ENCODE measurements around the gene LCN12. TPM values are rescaled to one million over a fixed set of nuclear protein-coding genes. Genes with fewer than 3 reads are reported as not detected.
"Not testable (repeated sequence)": the region's sequence is repeated elsewhere in the genome, so short reads cannot be mapped to it uniquely, and the experiment has no call there.

LCN12 gene
- total RNA-seq, 6 experiments from 2014 or later, result 2.7 to 36.4 (median 20.3) TPM

DNA sequence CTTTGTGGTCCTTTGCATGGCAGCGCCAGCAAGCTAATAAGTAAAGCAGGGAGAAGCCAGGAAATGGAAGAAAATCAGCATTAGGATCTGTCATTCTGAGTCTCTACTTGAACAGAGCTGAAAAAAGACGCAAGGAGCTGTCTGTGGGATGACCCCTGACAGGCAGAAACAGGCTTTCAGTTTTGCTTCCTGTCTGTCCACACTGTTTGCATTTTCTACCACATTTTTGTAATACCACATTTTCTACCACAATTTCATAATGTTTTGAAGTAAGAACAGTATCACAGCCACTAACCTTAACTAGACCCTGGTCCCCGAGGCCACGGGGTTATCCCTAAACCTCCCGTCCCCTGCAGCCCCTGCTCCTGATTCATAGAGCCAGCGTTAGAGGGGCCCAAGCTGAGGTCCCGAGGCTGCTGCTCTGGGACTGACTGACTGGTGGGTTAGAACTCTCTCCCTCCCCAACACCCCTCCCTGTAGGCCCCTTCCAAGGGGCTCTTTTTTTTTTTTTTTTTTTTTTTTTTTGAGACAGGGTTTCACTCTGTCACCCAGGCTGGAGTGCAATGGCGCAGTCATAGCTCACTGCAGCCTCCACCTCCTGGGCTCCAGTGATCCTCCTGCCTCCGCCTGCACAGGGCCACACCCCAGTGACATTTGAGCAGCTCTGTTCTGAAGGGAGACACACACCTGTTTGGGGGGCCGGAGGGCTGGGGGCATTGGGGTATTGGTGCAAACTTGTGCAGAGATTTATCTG is 48.3 kb downstream of the LCN12 start:
- no peaks in the 10 kb centered on the region for H3K27me3 ChIP-seq
- H3K36me3 ChIP-seq, result no peaks in the 10 kb centered on the region
- peaks cover 0 to 3% (median 0%) of the 10 kb centered on the region in 4 donors for H3K4me1 ChIP-seq
- H3K9me3 ChIP-seq, result no peaks in the 10 kb centered on the region
- TF ChIP-seq POLR2A (IDR thresholded peaks at IDR 0.05), result no peak
- no peak for TF ChIP-seq CTCF (IDR thresholded peaks at IDR 0.05)
- 39% methylated on average over 7 of the region's 10 CpGs for WGBS (ENCODE audit: insufficient coverage, low coverage, low lambda C conversion rate, missing lambda C conversion rate)
- H3K27ac ChIP-seq, result peak overlapping the region in 1 of 3 donors; percentile 32
- ATAC-seq (peak in 2 of 4 donors; percentile 28 to 59), DNase-seq (no peak)
- no peak overlapping the region for H3K4me3 ChIP-seq
- intact Hi-C loops (cut with DNase I), result no loop called here

- no peaks in the 10 kb centered on the region for H3K4me1 ChIP-seq
- TF ChIP-seq CTCF (IDR thresholded peaks at IDR 0.05) (no peak), POLR2A (IDR thresholded peaks at IDR 0.05) (no peak)
- DNase-seq (no peak), ATAC-seq (peak; percentile 25 to 69 (median 61))
- H3K4me3 ChIP-seq, result no peak overlapping the region
- H3K27ac ChIP-seq, result no peak overlapping the region
- H3K36me3 ChIP-seq, result no peaks in the 10 kb centered on the region
- H3K9me3 ChIP-seq, result no peaks in the 10 kb centered on the region
- no peaks in the 10 kb centered on the region for H3K27me3 ChIP-seq
- WGBS (ENCODE audit: insufficient coverage, low coverage, low lambda C conversion rate, missing lambda C conversion rate), result 78% methylated on average over 15 of the region's 20 CpGs
- intact Hi-C loops (cut with DNase I), result no loop called here
Measured at GRCh38 chr9:137001857-137002645, 50.0 kb downstream of the LCN12 start.

DNA sequence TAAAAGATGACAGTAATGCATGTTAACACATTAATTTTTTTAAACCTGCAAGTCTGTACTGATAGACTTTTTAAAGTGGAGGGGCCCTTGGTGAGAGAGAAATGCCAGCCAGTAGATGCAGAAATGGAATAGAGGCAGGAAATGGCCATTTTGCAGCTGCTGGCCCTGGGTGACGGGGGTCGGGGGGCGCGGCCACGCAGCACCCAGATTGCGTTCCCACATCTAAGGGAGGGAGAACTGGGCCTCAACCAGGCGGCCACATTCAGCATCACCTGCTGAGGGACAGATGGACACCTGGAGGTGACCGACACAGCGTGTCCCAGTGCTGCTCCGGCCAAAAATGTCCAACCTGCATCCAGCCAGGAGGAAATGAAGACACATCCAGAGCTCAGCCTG is 50.6 kb downstream of the LCN12 start:
- no peaks in the 10 kb centered on the region for H3K27me3 ChIP-seq
- intact Hi-C loops (cut with DNase I), result no loop called here
- 68% methylated on average over 6 of the region's 10 CpGs for WGBS (ENCODE audit: insufficient coverage, low coverage, low lambda C conversion rate, missing lambda C conversion rate)
- H3K36me3 ChIP-seq, result no peaks in the 10 kb centered on the region
- no peaks in the 10 kb centered on the region for H3K9me3 ChIP-seq
- no peak for TF ChIP-seq POLR2A (IDR thresholded peaks at IDR 0.05)
- TF ChIP-seq CTCF (IDR thresholded peaks at IDR 0.05), result no peak
- H3K4me1 ChIP-seq, result no peaks in the 10 kb centered on the region
- no peak overlapping the region for H3K27ac ChIP-seq
- ATAC-seq (no peak), DNase-seq (no peak)
- no peak overlapping the region for H3K4me3 ChIP-seq

GRCh38 chr9:137004285-137004684 is 52.2 kb downstream of the LCN12 start:
- ATAC-seq; DNase-seq; H3K27ac ChIP-seq; H3K4me1 ChIP-seq; H3K9me3 ChIP-seq; H3K36me3 ChIP-seq; H3K4me3 ChIP-seq; intact Hi-C loops (cut with DNase I); H3K27me3 ChIP-seq: not testable (repeated sequence)
- WGBS (ENCODE audit: insufficient coverage, low coverage, low lambda C conversion rate, missing lambda C conversion rate), result 46% methylated on average over 5 of the region's 17 CpGs
- TF ChIP-seq CTCF (IDR thresholded peaks at IDR 0.05), result peak; percentile 33 to 49 (median 44)

Other genes starting within 250 kb of the LCN12 start
- gene DIPK1B, start 239.7 kb upstream of the LCN12 start, total RNA-seq, result 1 to 10 TPM; 1.4 to 7.7 (median 5.1) TPM
- gene LCN10, start 209.3 kb upstream of the LCN12 start, total RNA-seq, result under 1 TPM in 4 of 6 experiments, not detected in 2; 0.23 to 0.81 (median 0.32) TPM
- under 1 TPM in 2 of 6 experiments, not detected in 4; 0.26 to 0.63 TPM for gene LCN6, start 203.7 kb upstream of the LCN12 start, total RNA-seq
- gene LCN8, start 194.0 kb upstream of the LCN12 start, total RNA-seq, result not detected
- gene LCN15, start 187.8 kb upstream of the LCN12 start, total RNA-seq, result not detected
- gene TMEM141, start 160.9 kb upstream of the LCN12 start, total RNA-seq, result 100 to 1,000 TPM in 1 of 6 experiments, 10 to 100 TPM in 5; 46.5 to 105 (median 56.7) TPM
- gene CCDC183, start 155.9 kb upstream of the LCN12 start, total RNA-seq, result 1 to 10 TPM in 2 of 6 experiments, under 1 TPM in 3, not detected in 1; 0.43 to 1.2 (median 0.74) TPM
- gene RABL6, start 144.3 kb upstream of the LCN12 start, total RNA-seq, result 10 to 100 TPM in 4 of 6 experiments, 1 to 10 TPM in 2; 8.0 to 14.8 (median 12.4) TPM
- 1 to 10 TPM; 1.7 to 2.8 (median 2.6) TPM for gene AJM1, start 109.8 kb upstream of the LCN12 start, total RNA-seq
- 10 to 100 TPM; 30.5 to 66.6 (median 49.3) TPM for gene PHPT1, start 102.9 kb upstream of the LCN12 start, total RNA-seq
- gene MAMDC4, start 99.9 kb upstream of the LCN12 start, total RNA-seq, result 10 to 100 TPM in 4 of 6 experiments, 1 to 10 TPM in 2; 5.7 to 27.9 (median 22.5) TPM
- gene EDF1, start 86.0 kb upstream of the LCN12 start, total RNA-seq, result 100 to 1,000 TPM; 216 to 486 (median 227) TPM
- 1 to 10 TPM; 5.8 to 8.8 (median 7.1) TPM for gene TRAF2, start 65.8 kb upstream of the LCN12 start, total RNA-seq
- gene FBXW5, start 7.5 kb upstream of the LCN12 start, total RNA-seq, result 100 to 1,000 TPM in 3 of 6 experiments, 10 to 100 TPM in 3; 84.0 to 290 (median 97.4) TPM
- gene C8G, start 7.0 kb upstream of the LCN12 start, total RNA-seq, result 100 to 1,000 TPM; 248 to 755 (median 453) TPM
- 10 to 100 TPM in 2 of 6 experiments, 1 to 10 TPM in 4; 4.3 to 21.9 (median 6.0) TPM for gene PTGDS, start 25.2 kb downstream of the LCN12 start, total RNA-seq
- gene LCNL1, start 30.7 kb downstream of the LCN12 start, total RNA-seq, result not detected
- 10 to 100 TPM; 13.8 to 34.5 (median 23.3) TPM for gene PAXX, start 40.1 kb downstream of the LCN12 start, total RNA-seq
- gene CLIC3, start 44.3 kb downstream of the LCN12 start, total RNA-seq, result under 1 TPM in 2 of 6 experiments, not detected in 4; 0.37 to 0.51 TPM
- 10 to 100 TPM; 23.7 to 49.2 (median 34.2) TPM for gene ABCA2, start 76.0 kb downstream of the LCN12 start, total RNA-seq
- under 1 TPM in 2 of 6 experiments, not detected in 4; 0.12 to 0.13 TPM for gene FUT7, start 79.8 kb downstream of the LCN12 start, total RNA-seq
- gene NPDC1, start 93.9 kb downstream of the LCN12 start, total RNA-seq, result 10 to 100 TPM in 5 of 6 experiments, 1 to 10 TPM in 1; 9.3 to 14.9 (median 12.2) TPM
- 1 to 10 TPM in 2 of 6 experiments, under 1 TPM in 4; 0.50 to 2.1 (median 0.80) TPM for gene ENTPD2, start 101.8 kb downstream of the LCN12 start, total RNA-seq
- under 1 TPM in 5 of 6 experiments, not detected in 1; 0.05 to 0.43 (median 0.22) TPM for gene SAPCD2, start 118.3 kb downstream of the LCN12 start, total RNA-seq
- gene UAP1L1, start 125.2 kb downstream of the LCN12 start, total RNA-seq, result 1 to 10 TPM; 1.3 to 4.9 (median 1.9) TPM
- gene MAN1B1, start 134.7 kb downstream of the LCN12 start, total RNA-seq, result 10 to 100 TPM; 24.0 to 39.1 (median 28.8) TPM
- gene DPP7, start 162.5 kb downstream of the LCN12 start, total RNA-seq, result 10 to 100 TPM; 62.2 to 86.2 (median 66.2) TPM
- not detected for gene GRIN1, start 186.9 kb downstream of the LCN12 start, total RNA-seq
- gene LRRC26, start 217.8 kb downstream of the LCN12 start, total RNA-seq, result under 1 TPM in 2 of 6 experiments, not detected in 4; 0.17 to 0.18 TPM
- not detected for gene TMEM210, start 219.8 kb downstream of the LCN12 start, total RNA-seq
- gene ANAPC2, start 236.3 kb downstream of the LCN12 start, total RNA-seq, result 10 to 100 TPM; 16.1 to 36.5 (median 27.9) TPM
- gene SSNA1, start 236.4 kb downstream of the LCN12 start, total RNA-seq, result 10 to 100 TPM; 21.5 to 53.3 (median 25.5) TPM
- 10 to 100 TPM; 12.1 to 28.9 (median 18.1) TPM for gene TPRN, start 248.5 kb downstream of the LCN12 start, total RNA-seq

Data from right lobe of liver (tissue), 6 donors.